ENCODE data around the gene ABTB2.

GRCh38 chr11:34126959-34127848 lies 230.6 kb downstream of the ABTB2 start:
- no peak for TF ChIP-seq CTCF (IDR thresholded peaks at IDR 0.05)
- TF ChIP-seq POLR2A (IDR thresholded peaks at IDR 0.05), result no peak

Measured in esophagus squamous epithelium (tissue), 4 donors.